Esophagus muscularis mucosa (tissue), 4 donors: Measurements from ENCODE around the gene SSTR5. TPM values are rescaled to one million over a fixed set of nuclear protein-coding genes. Genes with fewer than 3 reads are reported as not detected.

Source experiments
- DNase-seq: peaks from one replicate; pipeline ENCODE4 v3.0.0-alpha.2; 2017; ENCODE audit errors: extremely low spot score
- H3K27ac ChIP-seq, 4 donors: fragments of 200-600 bp; sonication (generic); replicated peaks in 1 of 4; 1 replicate in 3 of 4; 2 replicates in 1 of 4; pipeline ENCODE4 v1.5.1; 2016 to 2019; ENCODE audit warnings: mild to moderate bottlenecking in 1 of 4
- H3K27me3 ChIP-seq, 4 donors: fragments of 200-600 bp; sonication (generic); one replicate each; pipeline versions ENCODE4 v1.5.1 to v1.6.0; 2016 to 2019
- H3K36me3 ChIP-seq, 4 donors: fragments of 200-600 bp; sonication (generic); one replicate each; pipeline ENCODE4 v1.5.1; 2016 to 2019
- H3K4me1 ChIP-seq, 4 donors: fragments of 200-600 bp; sonication (generic); one replicate each; pipeline ENCODE4 v1.5.1; 2016 to 2019
- H3K4me3 ChIP-seq, 4 donors: fragments of 200-600 bp; sonication (generic); 1 replicate in 2 of 4; 2 replicates in 2 of 4; pipeline ENCODE4 v1.5.1; 2016 to 2019; ENCODE audit warnings: mild to moderate bottlenecking in 4 of 4, moderate library complexity in 1 of 4
- H3K9me3 ChIP-seq, 4 donors: fragments of 200-600 bp; sonication (generic); 1 replicate in 3 of 4; 2 replicates in 1 of 4; pipeline ENCODE4 v1.5.1; 2016 to 2019
- CTCF ChIP-seq, 3 experiments: fragments of 200-600 bp in 2 of 3; fragments of 450-650 bp in 1 of 3; sonication (generic) in 2 of 3; IDR thresholded peaks; one replicate each; pipeline ENCODE4 v1.5.1; 2017 to 2019; ENCODE audit warnings: antibody characterized with exemption in 3 of 3, mild to moderate bottlenecking in 2 of 3, moderate library complexity in 1 of 3
- EP300 ChIP-seq: sonication (generic); formaldehyde crosslinking; IDR thresholded peaks from one replicate; pipeline ENCODE4 v1.6.1; 2017; ENCODE audit warnings: antibody characterized with exemption
- POLR2A ChIP-seq: fragments of 450-650 bp; IDR thresholded peaks from one replicate; pipeline ENCODE4 v1.6.1; 2017; ENCODE audit warnings: antibody characterized with exemption, moderate library complexity, mild to moderate bottlenecking, low read depth
- POLR2AphosphoS5 ChIP-seq, 2 donors: sonication (generic); formaldehyde crosslinking; IDR thresholded peaks; one replicate each; pipeline ENCODE4 v1.6.1; 2017; ENCODE audit warnings: antibody characterized with exemption in 2 of 2
- WGBS: methylation state at CpG from one replicate; pipeline ENCODE4 v1.1.5; 2018; 5-methylcytosine and 5-hydroxymethylcytosine counted together
- intact Hi-C: fragments of 100-400 bp; cut with DNase I; formaldehyde crosslinking; loops from one replicate; pipeline ENCODE4 v1.15.1; 2023
- total RNA-seq, 4 donors: library from RNA; depleted of rRNA; stranded (reverse); fragments of >200 nt; gene quantifications; one replicate each; pipeline versions ENCODE4 v1.1.0 to v1.2.1, GENCODE V29; 2016

The SSTR5 gene
- total RNA-seq, 4 donors from 2014 or later: not detected

GRCh38 chr16:1117176-1117900, 44.8 kb downstream of the SSTR5 start:
- 62% methylated on average over 28 of the region's 34 CpGs for WGBS

GRCh38 chr16:1117926-1118325, 45.4 kb downstream of the SSTR5 start:
- Histone ChIP-seq H3K4me1 (no peaks in the 10 kb centered on the region), H3K9me3 (no peaks in the 10 kb centered on the region)
- intact Hi-C loops: no loop called here

More at GRCh38 chr16:1117176-1117900, 44.8 kb downstream of the SSTR5 start:
- peaks cover 0 to 34% (median 0%) of the 10 kb centered on the region in 4 donors for H3K27me3 ChIP-seq
- H3K36me3 ChIP-seq: no peaks in the 10 kb centered on the region
- DNase-seq: no peak
- intact Hi-C loops: no loop called here
- H3K4me1 ChIP-seq: no peaks in the 10 kb centered on the region
- TF ChIP-seq POLR2AphosphoS5 (IDR thresholded peaks at IDR 0.05) (no peak), EP300 (no peak)
- no peak overlapping the region for H3K27ac ChIP-seq
- H3K4me3 ChIP-seq: no peak overlapping the region
- no peaks in the 10 kb centered on the region for H3K9me3 ChIP-seq

GRCh38 chr16:1119129-1119528, 46.6 kb downstream of the SSTR5 start:
- intact Hi-C loops: no loop called here

More at GRCh38 chr16:1117926-1118325, 45.4 kb downstream of the SSTR5 start:
- WGBS: 77% methylated on average over 10 of the region's 19 CpGs
- no peak for DNase-seq
- no peaks in the 10 kb centered on the region for H3K36me3 ChIP-seq
- peaks cover 0 to 35% (median 0%) of the 10 kb centered on the region in 4 donors for H3K27me3 ChIP-seq
- H3K4me3 ChIP-seq: no peak overlapping the region
- TF ChIP-seq POLR2AphosphoS5 (IDR thresholded peaks at IDR 0.05) (no peak), POLR2A (no peak), EP300 (no peak), CTCF (IDR thresholded peaks at IDR 0.05) (no peak)
- H3K27ac ChIP-seq: no peak overlapping the region

GRCh38 chr16:1119766-1120576, 47.4 kb downstream of the SSTR5 start:
- H3K27me3 ChIP-seq: peaks cover 0 to 38% (median 0%) of the 10 kb centered on the region in 4 donors
- intact Hi-C loops: no loop called here

More at GRCh38 chr16:1119129-1119528, 46.6 kb downstream of the SSTR5 start:
- H3K36me3 ChIP-seq: no peaks in the 10 kb centered on the region
- no peaks in the 10 kb centered on the region for H3K9me3 ChIP-seq
- TF ChIP-seq POLR2AphosphoS5 (IDR thresholded peaks at IDR 0.05) (no peak), EP300 (no peak), CTCF (IDR thresholded peaks at IDR 0.05) (no peak), POLR2A (no peak)
- DNase-seq: no peak
- no peak overlapping the region for H3K27ac ChIP-seq
- H3K27me3 ChIP-seq: peaks cover 0 to 41% (median 0%) of the 10 kb centered on the region in 4 donors
- H3K4me3 ChIP-seq: no peak overlapping the region
- H3K4me1 ChIP-seq: no peaks in the 10 kb centered on the region
- WGBS: 83% methylated on average over 9 of the region's 19 CpGs

More at GRCh38 chr16:1119766-1120576, 47.4 kb downstream of the SSTR5 start:
- Histone ChIP-seq H3K36me3 (no peaks in the 10 kb centered on the region), H3K27ac (no peak overlapping the region), H3K4me3 (no peak overlapping the region), H3K4me1 (peaks cover 0 to under 1% (median 0%) of the 10 kb centered on the region in 4 donors), H3K9me3 (no peaks in the 10 kb centered on the region)
- no peak for DNase-seq
- WGBS: 84% methylated on average over 14 of the region's 35 CpGs
- no peak for TF ChIP-seq POLR2AphosphoS5 (IDR thresholded peaks at IDR 0.05)
- TF ChIP-seq POLR2A: no peak
- no peak for TF ChIP-seq CTCF (IDR thresholded peaks at IDR 0.05)
- TF ChIP-seq EP300: no peak
